ENCODE results near the gene MYO18B.

Gene MYO18B

DNA sequence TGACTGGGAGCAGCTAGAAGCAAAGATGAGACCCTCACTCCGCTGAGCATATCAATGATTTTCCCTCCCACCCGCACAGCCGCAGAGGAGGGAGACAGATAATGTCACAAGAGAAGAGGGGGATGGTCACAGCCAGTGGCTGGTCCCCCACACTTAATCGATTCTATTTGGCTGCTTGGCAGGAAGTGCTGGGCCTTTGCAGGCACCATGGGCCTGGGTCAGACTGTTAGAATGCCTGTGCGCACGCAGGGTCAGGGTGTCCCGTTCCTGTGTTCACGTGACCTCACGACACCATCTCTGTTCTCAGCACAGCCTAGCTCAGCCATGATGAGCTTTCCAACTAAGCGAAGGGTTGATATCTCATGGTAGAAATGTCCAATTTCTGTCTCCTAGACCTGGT, 107.0 kb downstream of the MYO18B start:
- TF ChIP-seq, protein P1, sequence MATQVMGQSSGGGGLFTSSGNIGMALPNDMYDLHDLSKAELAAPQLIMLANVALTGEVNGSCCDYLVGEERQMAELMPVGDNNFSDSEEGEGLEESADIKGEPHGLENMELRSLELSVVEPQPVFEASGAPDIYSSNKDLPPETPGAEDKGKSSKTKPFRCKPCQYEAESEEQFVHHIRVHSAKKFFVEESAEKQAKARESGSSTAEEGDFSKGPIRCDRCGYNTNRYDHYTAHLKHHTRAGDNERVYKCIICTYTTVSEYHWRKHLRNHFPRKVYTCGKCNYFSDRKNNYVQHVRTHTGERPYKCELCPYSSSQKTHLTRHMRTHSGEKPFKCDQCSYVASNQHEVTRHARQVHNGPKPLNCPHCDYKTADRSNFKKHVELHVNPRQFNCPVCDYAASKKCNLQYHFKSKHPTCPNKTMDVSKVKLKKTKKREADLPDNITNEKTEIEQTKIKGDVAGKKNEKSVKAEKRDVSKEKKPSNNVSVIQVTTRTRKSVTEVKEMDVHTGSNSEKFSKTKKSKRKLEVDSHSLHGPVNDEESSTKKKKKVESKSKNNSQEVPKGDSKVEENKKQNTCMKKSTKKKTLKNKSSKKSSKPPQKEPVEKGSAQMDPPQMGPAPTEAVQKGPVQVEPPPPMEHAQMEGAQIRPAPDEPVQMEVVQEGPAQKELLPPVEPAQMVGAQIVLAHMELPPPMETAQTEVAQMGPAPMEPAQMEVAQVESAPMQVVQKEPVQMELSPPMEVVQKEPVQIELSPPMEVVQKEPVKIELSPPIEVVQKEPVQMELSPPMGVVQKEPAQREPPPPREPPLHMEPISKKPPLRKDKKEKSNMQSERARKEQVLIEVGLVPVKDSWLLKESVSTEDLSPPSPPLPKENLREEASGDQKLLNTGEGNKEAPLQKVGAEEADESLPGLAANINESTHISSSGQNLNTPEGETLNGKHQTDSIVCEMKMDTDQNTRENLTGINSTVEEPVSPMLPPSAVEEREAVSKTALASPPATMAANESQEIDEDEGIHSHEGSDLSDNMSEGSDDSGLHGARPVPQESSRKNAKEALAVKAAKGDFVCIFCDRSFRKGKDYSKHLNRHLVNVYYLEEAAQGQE (IDR thresholded peaks at IDR 0.05; ENCODE audit: insufficient read depth in 1 of 2, low read depth in 2 of 2, low read length in 2 of 2), result no peak
- TF ChIP-seq POLR2AphosphoS5 (IDR thresholded peaks at IDR 0.05; ENCODE audit: low read depth, low read length) (no peak), SIN3A (IDR thresholded peaks at IDR 0.05; ENCODE audit: borderline replicate concordance, insufficient read depth, low read length) (no peak), FOXP2 (optimal IDR thresholded peaks at IDR 0.05; ENCODE audit: borderline replicate concordance, extremely low read depth, extremely low read length, insufficient read depth) (no peak), TAF1 (IDR thresholded peaks at IDR 0.05; ENCODE audit: borderline replicate concordance, insufficient read depth, low read length) (no peak)

DNA sequence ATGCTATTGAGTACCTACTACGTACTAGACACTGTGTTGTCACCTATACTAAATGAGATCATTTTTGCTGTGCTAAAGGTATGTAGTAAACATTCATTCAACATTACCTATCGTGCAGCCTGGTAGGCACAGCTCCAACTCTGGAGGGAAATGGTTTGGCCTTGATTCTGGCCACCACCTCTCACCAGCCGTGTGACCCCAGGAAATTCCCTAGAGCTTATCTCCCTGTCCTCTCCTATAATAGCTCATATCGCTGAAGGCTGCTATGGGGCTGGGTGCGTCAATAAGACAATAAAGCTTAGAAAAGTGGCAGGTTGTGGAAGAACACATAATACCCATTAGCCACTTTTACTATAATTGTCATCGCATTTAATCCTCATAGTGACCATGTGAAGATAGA, 107.5 kb downstream of the MYO18B start:
- TF ChIP-seq TAF1 (IDR thresholded peaks at IDR 0.05; ENCODE audit: borderline replicate concordance, insufficient read depth, low read length), result no peak
- no peak for TF ChIP-seq POLR2AphosphoS5 (IDR thresholded peaks at IDR 0.05; ENCODE audit: low read depth, low read length)
- TF ChIP-seq FOXP2 (optimal IDR thresholded peaks at IDR 0.05; ENCODE audit: borderline replicate concordance, extremely low read depth, extremely low read length, insufficient read depth), result no peak
- TF ChIP-seq, protein P1 (IDR thresholded peaks at IDR 0.05; ENCODE audit: insufficient read depth in 1 of 2, low read depth in 2 of 2, low read length in 2 of 2), result no peak

DNA sequence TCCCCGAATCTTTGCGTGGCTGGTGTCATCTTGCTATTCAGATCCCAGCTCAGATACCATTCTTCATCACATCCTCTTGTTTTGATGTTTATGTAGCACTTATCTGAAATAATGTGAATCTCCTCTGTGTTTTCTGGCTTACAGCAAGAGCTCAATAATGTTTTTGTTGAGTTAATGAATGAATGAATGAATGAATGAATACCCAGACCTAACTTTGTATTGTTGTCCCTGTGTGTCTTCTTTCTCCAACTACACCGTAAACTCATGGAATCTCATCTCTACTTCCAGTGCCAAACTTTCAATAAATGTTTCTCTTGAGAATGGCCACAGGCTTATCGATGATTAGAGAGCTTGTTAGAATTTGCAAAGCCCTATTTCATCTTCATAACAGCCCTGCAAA, 110.2 kb downstream of the MYO18B start:
- TF ChIP-seq FOXP2 (optimal IDR thresholded peaks at IDR 0.05; ENCODE audit: borderline replicate concordance, extremely low read depth, extremely low read length, insufficient read depth) (no peak), POLR2AphosphoS5 (IDR thresholded peaks at IDR 0.05; ENCODE audit: low read depth, low read length) (no peak), TAF1 (IDR thresholded peaks at IDR 0.05; ENCODE audit: borderline replicate concordance, insufficient read depth, low read length) (no peak)
- TF ChIP-seq, protein P1 (IDR thresholded peaks at IDR 0.05; ENCODE audit: insufficient read depth in 1 of 2, low read depth in 2 of 2, low read length in 2 of 2), result no peak

DNA sequence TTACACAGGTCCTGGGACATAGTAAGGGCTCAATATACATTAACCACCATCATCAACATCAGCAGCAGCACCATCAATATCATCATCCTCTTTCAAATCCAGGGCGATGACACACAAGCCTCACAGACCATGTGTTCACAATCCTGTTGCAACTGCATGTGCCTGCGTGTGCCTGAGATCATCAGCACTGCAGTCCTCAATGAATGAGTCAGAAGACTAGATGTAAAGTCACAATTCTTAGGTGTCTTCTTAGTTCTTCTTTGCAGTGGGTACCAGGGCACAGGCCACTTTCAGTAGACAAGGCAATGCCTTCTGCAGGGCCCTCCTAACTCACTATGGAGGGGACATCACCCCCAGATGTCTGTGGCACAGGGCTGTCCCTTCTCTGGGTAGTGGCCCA, 111.1 kb downstream of the MYO18B start:
- no peak for TF ChIP-seq POLR2AphosphoS5 (IDR thresholded peaks at IDR 0.05; ENCODE audit: low read depth, low read length)
- no peak for TF ChIP-seq SIN3A (IDR thresholded peaks at IDR 0.05; ENCODE audit: borderline replicate concordance, insufficient read depth, low read length)
- TF ChIP-seq TAF1 (IDR thresholded peaks at IDR 0.05; ENCODE audit: borderline replicate concordance, insufficient read depth, low read length), result no peak
- TF ChIP-seq, protein P1 (IDR thresholded peaks at IDR 0.05; ENCODE audit: insufficient read depth in 1 of 2, low read depth in 2 of 2, low read length in 2 of 2), result no peak
- TF ChIP-seq FOXP2 (optimal IDR thresholded peaks at IDR 0.05; ENCODE audit: borderline replicate concordance, extremely low read depth, extremely low read length, insufficient read depth), result no peak

Data from PFSK-1 (cell line).